AG10803 (cell line): ENCODE measurements around the gene POC5.

Source experiments
- DNase-seq: peaks from one replicate; pipeline ENCODE4 v3.0.0; 2010; ENCODE audit warnings: low read depth
- H3K4me3 ChIP-seq: 2 replicates; pipeline ENCODE4 v1.5.1; 2011; ENCODE audit warnings: mild to moderate bottlenecking, low read length, control low read depth
- CTCF ChIP-seq: conservative IDR thresholded peaks from 2 replicates; pipeline ENCODE4 v1.5.1; 2011; ENCODE audit warnings: mild to moderate bottlenecking, low read length, control low read depth, inconsistent platforms

The POC5 gene

DNA sequence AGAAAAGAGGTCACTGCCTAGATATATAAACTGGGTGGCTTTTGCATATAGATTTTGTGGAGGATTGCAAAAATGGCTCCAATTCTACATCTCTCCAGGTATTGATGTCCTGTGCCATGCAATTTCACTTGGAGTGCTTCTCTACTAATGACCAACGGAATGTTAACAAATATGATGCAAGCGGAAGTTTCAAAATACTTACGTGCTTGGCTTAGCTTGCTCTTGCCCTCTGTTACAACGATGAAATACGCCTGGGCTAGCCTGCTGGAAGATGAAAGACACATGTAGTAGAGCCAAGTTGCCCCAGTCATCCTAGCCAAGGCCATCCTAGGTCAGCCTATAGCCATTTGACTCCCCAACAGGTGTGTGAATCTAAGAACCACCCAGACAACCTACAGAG is 3.6 kb upstream of the POC5 start:
- peak; percentile 7 for DNase-seq
- no peak overlapping the region for H3K4me3 ChIP-seq
- no peak for TF ChIP-seq CTCF

GRCh38 chr5:75716715-75717081 is 539 bp downstream of the POC5 start:
- no peak for TF ChIP-seq CTCF
- peak overlapping the region; percentile 99 for H3K4me3 ChIP-seq
- no peak for DNase-seq

- no peak for TF ChIP-seq CTCF
- H3K4me3 ChIP-seq, result no peak overlapping the region
- DNase-seq, result no peak
These were observed 5.1 kb downstream of the POC5 start for GRCh38 chr5:75712091-75712490.

DNA sequence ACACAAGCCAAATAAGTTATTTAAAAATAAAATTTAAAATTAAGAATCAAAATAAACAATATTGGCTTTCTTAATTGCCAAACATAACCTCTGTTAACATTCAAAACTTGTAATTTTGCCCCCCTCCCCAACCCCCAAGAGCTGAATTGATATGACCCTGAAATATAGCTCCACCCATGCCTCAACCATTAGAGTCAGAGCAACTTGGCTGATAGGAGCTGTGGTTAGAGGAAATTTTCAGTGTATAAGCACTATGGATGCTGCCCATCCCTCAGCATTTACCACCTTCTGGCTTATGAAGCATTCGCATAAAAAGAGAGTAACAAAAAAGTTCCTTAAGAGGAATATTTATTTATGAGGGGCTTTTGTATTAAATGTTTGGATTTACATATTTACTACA is 6.1 kb downstream of the POC5 start:
- H3K4me3 ChIP-seq, result no peak overlapping the region
- DNase-seq, result no peak
- no peak for TF ChIP-seq CTCF

DNA sequence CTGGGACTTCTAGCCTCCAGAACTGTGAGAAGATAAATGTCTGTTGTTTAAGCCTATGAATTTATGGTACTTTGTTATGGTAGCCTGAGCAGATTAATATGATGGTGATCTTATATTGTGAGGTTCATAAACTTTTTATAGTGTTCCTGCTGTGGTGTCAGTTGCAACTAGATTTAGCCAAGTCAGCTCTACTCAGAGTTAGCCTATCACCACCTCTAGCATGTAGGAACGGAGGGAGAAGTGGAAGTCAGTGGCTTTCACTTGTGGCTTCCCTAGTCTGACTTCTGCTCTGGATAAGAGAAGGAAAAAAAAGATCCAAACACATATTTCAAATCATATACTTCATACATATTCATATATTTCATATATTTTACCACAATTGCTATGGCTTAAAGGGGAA is 6.6 kb downstream of the POC5 start:
- no peak for TF ChIP-seq CTCF
- DNase-seq, result no peak
- H3K4me3 ChIP-seq, result no peak overlapping the region

GRCh38 chr5:75707911-75708509 is 9.2 kb downstream of the POC5 start:
- no peak overlapping the region for H3K4me3 ChIP-seq
- no peak for DNase-seq
- no peak for TF ChIP-seq CTCF

- no peak overlapping the region for H3K4me3 ChIP-seq
- no peak for DNase-seq
- TF ChIP-seq CTCF, result no peak
These were observed 10.5 kb downstream of the POC5 start for GRCh38 chr5:75706775-75707174.
